ENCODE results near the gene NKAIN4.

GRCh38 chr20:63212393-63212730 is 41.9 kb downstream of the NKAIN4 start:
- TF ChIP-seq CTCF (IDR thresholded peaks at IDR 0.05) (no peak), POLR2A (IDR thresholded peaks at IDR 0.05) (no peak)
